HG03565 (cell line): ENCODE data around the gene SFT2D2.

Experiments used
- ATAC-seq: cut with Tn5 transposase; IDR thresholded peaks from one replicate; pipeline ENCODE4 v1.9.1; 2021; ENCODE audit warnings: mild to moderate bottlenecking, moderate library complexity; ENCODE audit not compliant: unreplicated experiment

The SFT2D2 gene

GRCh38 chr1:168263130-168263529 lies 37.3 kb downstream of the SFT2D2 start:
- no peak for ATAC-seq

GRCh38 chr1:168264296-168264695 lies 38.5 kb downstream of the SFT2D2 start:
- ATAC-seq, result no peak

DNA sequence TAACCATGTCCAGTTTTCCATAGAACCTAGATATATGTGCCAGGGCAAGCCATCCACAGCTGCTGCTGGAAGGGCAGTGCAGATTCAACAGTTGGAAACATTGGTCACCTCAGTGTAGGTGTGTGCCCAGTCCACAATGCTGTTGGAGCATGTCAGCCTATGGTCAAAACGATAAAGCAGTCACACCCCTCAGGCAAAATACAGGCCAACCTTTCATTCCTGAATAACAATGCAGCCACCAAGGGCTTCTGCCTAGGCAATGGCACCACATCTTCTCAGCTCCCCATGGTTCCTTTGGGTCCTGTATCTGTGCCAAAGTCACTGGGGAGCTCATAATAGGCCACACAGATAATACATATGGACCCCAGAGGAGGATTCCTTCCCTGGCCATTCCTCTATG lies 39.8 kb downstream of the SFT2D2 start:
- ATAC-seq, result no peak

DNA sequence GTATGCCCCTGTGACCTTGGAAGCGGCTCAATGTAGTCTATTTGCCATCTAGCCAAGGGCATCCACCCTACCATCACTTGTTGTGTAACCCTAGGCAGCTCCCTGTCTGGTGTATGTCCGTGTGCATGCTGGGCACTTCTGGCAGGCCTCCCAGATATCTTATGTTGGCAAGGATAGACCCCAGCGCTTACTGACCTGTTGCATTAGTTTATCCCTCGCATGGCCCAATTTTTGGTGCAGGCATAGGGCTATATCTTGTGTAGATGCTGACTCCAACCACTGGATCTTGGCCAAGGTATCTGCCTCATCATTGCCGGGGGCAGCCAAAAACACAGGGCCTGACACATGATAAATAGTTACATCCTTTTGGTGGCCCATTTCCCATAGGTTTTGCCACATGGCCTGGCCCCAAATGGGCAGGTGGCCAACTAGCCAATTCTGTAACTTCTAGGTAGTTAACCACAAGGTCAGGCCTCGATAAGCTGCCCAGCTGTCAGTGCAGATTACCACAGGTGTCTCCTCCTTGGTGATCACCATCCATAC lies 40.9 kb downstream of the SFT2D2 start:
- ATAC-seq, result no peak

- no peak for ATAC-seq
These were observed 45.8 kb downstream of the SFT2D2 start for GRCh38 chr1:168271636-168272035.

DNA sequence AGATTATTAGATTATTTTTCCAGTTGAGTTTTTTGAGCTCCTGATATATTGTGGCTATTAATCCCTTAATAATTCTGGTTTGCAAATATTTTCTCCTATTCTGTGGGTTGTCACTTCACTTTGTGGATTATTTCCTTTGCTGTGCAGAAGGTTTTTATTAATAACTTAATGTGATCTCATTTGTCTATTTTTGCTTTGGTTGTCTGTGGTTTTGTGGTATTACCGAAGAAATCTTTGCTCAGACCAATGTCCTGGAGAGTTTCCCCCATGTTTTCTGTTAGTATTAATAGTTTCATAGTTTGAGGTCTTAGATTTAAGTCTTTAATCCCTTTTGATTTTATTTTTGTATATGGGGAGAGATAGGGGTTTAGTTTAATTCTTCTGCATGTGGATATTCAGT lies 47.8 kb downstream of the SFT2D2 start:
- peak; percentile 41 for ATAC-seq

DNA sequence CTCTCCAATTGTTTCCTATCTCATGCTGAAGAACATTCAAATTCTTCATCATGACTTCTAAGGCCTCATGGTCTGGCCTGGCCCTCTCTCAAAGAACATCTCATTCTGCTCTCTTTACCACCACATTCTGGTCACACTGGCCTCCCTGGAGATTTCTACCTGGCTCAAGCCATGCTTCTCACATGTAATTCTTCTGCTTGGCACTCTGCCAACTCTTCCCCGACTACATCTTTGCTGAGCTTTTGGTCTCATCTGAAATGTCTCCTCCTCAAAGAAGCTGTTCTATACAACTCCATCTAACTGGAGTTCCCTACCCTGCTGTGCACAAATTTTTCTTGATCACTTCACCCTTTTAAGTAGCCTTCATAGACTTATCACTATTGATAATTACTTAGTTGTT lies 53.4 kb downstream of the SFT2D2 start:
- ATAC-seq, result no peak

GRCh38 chr1:168280296-168280927 lies 54.6 kb downstream of the SFT2D2 start, which contains the start of gene TBX19:
Gene TBX19, plus strand, starts transcription at chr1:168280877. Its CDS starts 214 bp downstream, at chr1:168281091.
- ATAC-seq, result no peak

DNA sequence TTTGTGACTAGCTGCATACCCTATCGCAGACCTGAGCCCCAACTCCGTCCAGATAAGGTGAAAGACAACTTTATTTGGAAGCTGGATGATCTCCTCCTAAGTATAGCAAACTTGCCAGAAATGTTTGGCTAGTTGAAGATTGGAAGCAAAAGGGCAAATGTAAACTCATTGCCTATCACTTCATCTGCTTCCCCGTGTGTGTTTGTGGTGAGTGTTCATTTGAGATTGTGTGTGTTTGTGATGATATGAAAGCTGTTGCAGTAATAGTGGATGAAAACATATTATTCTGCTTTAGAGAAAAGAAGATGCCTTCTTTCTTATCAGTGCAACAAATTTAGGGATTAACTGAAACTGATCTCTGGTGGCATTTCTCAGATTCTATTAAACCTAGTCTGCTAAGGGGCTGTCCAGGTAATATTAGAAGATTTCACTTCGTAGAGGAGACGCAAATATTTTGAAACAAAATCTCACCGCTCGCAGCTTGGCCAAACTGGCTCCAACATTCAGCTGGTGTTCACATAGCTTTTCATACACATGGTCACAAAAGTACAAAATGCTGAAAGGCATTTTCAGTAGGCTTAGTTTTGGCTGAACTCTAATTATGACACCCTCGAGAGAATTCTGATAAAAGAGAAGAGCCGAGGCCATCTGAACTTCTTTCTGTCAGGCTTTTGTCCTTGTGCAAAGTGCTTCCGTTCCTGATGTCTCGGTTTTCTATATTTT lies 56.0 kb downstream of the SFT2D2 start:
- no peak for ATAC-seq

GRCh38 chr1:168285521-168285790 lies 59.7 kb downstream of the SFT2D2 start:
- no peak for ATAC-seq

DNA sequence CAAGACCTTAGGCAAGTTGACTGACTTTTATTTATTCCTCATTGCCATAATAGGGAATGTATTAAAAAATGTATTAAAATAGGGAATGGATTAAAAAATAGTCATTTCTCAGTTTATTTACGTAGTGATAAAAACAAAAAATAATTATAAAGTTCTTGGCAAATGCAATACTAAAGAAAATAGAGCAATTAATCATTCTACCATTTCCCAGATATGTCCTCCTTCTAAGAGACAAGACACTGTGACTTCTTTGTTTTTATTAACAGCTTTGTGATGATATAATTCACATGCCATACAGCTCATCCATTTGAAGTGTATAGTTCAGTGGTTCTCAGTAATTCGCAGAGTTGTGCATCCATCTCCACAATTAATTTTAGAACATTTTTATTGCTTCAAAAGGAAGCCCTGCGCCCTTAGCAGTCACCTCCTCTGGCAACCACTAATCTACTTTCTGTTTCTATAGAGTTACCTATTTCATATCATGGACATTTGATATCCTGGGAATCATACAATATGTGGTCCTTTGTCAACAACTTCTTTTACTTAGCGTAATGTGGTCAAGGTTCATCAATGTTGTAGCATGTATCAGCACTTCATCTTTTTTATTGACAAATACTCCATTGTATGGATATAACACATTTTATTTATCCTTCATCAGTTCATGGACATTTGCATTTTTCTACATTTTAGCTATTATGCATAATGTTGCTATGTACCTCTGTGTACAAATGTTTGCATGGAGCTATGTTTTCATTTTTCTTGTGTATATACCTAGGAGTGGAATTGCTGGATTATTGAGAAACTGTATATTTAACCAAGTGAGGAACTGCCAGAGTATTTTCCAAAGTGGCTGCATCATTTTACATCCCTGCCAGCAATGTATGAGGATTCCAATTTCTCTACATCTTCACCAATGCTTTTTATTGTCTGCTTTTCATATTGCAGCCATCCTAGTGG lies 60.4 kb downstream of the SFT2D2 start:
- ATAC-seq, result no peak

DNA sequence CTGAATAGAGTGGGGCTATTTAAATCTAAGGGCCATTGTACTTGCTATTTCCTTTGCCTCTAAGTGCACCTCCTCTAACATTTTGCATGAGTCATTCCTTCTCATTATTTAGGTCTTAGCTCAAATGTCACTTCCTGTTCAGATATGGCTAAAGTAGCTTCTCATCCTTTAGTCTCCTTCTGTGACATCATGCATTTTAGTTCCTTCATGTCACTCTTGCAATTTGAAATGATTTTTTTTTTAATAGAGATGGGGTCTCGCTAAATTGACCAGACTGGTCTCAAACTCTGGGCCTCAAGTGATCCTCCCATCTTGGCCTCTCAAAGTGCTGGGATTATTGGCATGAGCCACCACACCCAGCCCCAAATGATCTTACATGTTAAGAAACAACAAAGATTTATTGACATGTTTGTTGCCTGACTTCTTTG lies 61.4 kb downstream of the SFT2D2 start:
- ATAC-seq, result no peak

- ATAC-seq, result no peak
These were observed 62.7 kb downstream of the SFT2D2 start for GRCh38 chr1:168288311-168289052.

GRCh38 chr1:168291222-168291837 lies 65.5 kb downstream of the SFT2D2 start:
- ATAC-seq, result no peak

DNA sequence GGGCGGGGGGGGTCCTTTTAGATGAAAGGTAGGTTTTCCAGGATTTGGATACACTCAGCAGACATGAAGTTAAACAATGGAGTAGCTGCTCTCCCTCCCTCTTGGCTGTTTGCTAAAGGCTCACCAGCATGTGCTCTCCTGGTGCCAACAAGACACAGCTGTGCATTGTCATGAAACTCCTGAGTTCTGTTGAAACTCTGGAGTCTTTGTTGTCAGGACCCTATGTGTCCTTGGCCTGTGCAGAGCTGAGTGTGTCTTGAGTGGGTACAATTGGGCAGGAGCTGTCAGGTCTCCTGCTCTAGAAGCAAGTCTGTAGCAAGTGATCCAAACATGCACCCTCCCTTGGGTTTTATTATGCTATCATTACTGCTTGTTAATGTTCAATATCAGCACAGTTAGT lies 67.6 kb downstream of the SFT2D2 start:
- no peak for ATAC-seq

DNA sequence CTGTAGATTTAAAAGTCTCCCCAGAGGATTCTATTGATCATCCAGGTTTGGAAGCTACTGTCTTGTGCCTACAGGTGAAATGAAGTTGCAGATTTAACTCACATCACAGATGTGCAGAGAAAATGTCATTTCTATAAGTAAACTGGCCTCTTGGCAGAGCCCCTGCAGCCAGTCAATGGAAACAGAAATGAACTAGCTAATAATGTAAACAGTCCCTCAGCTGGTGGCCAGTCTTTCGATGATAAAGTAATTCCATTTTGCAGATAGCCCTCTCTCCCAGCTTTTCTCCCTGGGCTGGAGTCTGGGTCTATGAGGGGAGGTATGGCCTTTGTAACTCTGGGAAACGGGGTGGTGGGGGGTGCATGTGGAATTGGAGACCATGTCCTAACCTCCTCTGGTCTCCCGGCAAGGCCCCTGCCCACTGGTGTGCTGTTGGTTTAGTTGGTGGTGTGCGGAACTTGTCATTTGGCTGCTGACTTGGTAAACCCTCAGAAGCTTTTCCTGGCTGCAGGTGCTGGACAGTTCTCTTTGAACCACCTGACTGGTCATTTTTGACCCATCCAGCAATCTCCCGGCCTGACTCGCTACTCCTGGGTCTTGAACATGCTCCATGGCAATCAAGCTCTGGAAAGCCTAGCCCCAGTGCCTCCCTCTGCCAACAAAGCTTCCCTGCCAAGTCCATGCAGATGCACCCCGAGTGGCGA lies 69.8 kb downstream of the SFT2D2 start:
- no peak for ATAC-seq

GRCh38 chr1:168297019-168297730 lies 71.4 kb downstream of the SFT2D2 start:
- no peak for ATAC-seq

GRCh38 chr1:168298446-168298845 lies 72.6 kb downstream of the SFT2D2 start:
- no peak for ATAC-seq

DNA sequence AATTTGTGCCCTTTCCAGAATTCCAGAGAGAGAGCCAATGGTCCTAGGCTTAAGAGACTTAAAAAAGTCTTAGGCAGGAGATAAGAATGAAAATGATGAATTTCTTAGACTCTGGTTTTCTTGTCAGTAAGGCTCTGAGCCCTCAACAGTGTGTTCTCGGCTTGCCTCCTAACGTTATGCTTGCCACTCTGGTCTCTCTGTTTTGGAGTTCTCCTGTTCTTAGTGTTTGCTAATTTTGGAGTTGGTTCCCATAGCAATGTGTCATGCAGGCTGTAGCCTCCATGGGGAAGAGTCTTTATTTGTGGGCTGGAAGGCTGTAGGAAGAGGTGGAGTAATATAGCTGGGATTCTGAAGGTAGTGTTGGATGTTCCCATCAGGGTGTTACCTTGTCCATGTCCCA lies 74.8 kb downstream of the SFT2D2 start:
- no peak for ATAC-seq
